ENCODE data around the gene NYNRIN.

- TF ChIP-seq POLR2A (IDR thresholded peaks at IDR 0.05): no peak
- TF ChIP-seq CTCF (IDR thresholded peaks at IDR 0.05): no peak
Measured at GRCh38 chr14:24378327-24378726, 20.5 kb upstream of the NYNRIN start.

Measured in Peyer's patch (tissue), 4 donors.